ENCODE measurements around the gene BCL2L1.

Gene BCL2L1

GRCh38 chr20:31674895-31675827, 47.5 kb downstream of the BCL2L1 start:
- POLR2A ChIA-PET = interaction anchor here (0.6 to 2.6 kb wide), 8 partner anchors 9 to 114 kb away, joined by 3 to 15 read pairs (median 6); partner anchors contain the start of genes BCL2L1 and ID1
- Histone ChIP-seq H3K36me3 (ENCODE audit: control insufficient read depth in 4 of 4, insufficient read depth in 4 of 4, low read length in 3 of 4) (peaks cover 0 to 24% (median 5%) of the 10 kb centered on the region in 4 experiments), H3K4me3 (ENCODE audit: control insufficient read depth in 1 of 7, extremely low read depth in 1 of 7, insufficient read depth in 4 of 7, low read depth in 2 of 7, low read length in 6 of 7) (peak overlapping the region in 6 of 7 experiments; percentile 23 to 68 (median 59)), H3K4me1 (ENCODE audit: control extremely low read depth in 1 of 4, control insufficient read depth in 4 of 4, insufficient read depth in 4 of 4, low read length in 3 of 4) (peaks cover 20 to 90% (median 78%) of the 10 kb centered on the region in 4 experiments), H3K27ac (ENCODE audit: insufficient read depth in 1 of 2, low read depth in 1 of 2, low read length in 2 of 2, poor library complexity in 1 of 2, severe bottlenecking in 2 of 2) (peak overlapping the region; percentile 43 to 88), H3K27me3 (replicated peaks in 2 of 5; ENCODE audit: control insufficient read depth in 4 of 5, insufficient read depth in 5 of 5, low read length in 4 of 5) (no peaks in the 10 kb centered on the region), H3K9me3 (ENCODE audit: control extremely low read depth in 1 of 5, control insufficient read depth in 4 of 5, insufficient read depth in 2 of 5, low read depth in 1 of 5, low read length in 4 of 5) (no peaks in the 10 kb centered on the region)
- CTCF ChIA-PET = interaction anchor here (0.8 to 6.2 kb wide), 10 partner anchors 10 to 112 kb away, joined by 4 to 74 read pairs (median 16); partner anchors contain the start of gene BCL2L1
- WGBS (ENCODE audit: insufficient coverage) = 0% methylated on average over 2 of the region's 10 CpGs
- peak; percentile 97 to 99 (median 98) for DNase-seq

DNA sequence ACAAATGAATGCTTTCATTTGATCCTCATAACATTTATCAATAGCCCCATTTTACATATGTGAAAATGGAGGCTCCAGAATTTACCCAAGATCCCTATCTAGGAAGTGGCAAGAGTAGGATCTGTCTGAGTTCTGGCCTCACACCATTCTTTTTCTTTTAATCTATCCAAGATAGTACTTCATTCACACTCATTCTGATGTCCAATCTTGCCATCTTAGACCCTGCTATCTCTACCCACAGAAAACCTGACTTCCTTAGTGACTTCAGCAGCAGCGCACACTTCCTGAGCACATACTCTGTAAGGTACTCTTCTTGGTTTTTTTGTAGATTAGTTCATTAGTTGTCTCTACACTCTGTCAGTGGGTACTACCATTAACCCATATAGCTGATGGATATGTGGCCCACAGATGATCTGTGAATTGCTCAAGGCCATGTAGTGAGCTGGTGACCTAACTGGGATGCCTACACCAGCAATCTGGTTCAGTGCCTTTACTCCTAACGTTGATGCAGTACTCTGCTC, 48.7 kb downstream of the BCL2L1 start:
- whole genome bisulfite sequencing (ENCODE audit: insufficient coverage) = 13% methylated on average over 1 of the region's 2 CpGs
- H3K27ac ChIP-seq (ENCODE audit: insufficient read depth in 1 of 2, low read depth in 1 of 2, low read length in 2 of 2, poor library complexity in 1 of 2, severe bottlenecking in 2 of 2) = peak overlapping the region; percentile 43 to 88
- ChIA-PET POLR2A (interaction anchor here (2.5 to 2.6 kb wide), 3 partner anchors 13 to 69 kb away, joined by 11 to 15 read pairs (median 12); partner anchors contain the start of genes BCL2L1 and ID1), CTCF (interaction anchor here (0.6 to 6.2 kb wide), 8 partner anchors 9 to 47 kb away, joined by 3 to 74 read pairs (median 16); partner anchors contain the start of gene BCL2L1)
- peaks cover 20 to 88% (median 72%) of the 10 kb centered on the region in 4 experiments for H3K4me1 ChIP-seq (ENCODE audit: control extremely low read depth in 1 of 4, control insufficient read depth in 4 of 4, insufficient read depth in 4 of 4, low read length in 3 of 4)
- peaks cover 0 to 20% (median 4%) of the 10 kb centered on the region in 4 experiments for H3K36me3 ChIP-seq (ENCODE audit: control insufficient read depth in 4 of 4, insufficient read depth in 4 of 4, low read length in 3 of 4)
- H3K4me3 ChIP-seq (ENCODE audit: control insufficient read depth in 1 of 7, extremely low read depth in 1 of 7, insufficient read depth in 4 of 7, low read depth in 2 of 7, low read length in 6 of 7) = peak overlapping the region in 2 of 7 experiments; percentile 19 to 30
- no peaks in the 10 kb centered on the region for H3K9me3 ChIP-seq (ENCODE audit: control extremely low read depth in 1 of 5, control insufficient read depth in 4 of 5, insufficient read depth in 2 of 5, low read depth in 1 of 5, low read length in 4 of 5)
- peak; percentile 66 to 93 (median 85) for DNase-seq
- no peaks in the 10 kb centered on the region for H3K27me3 ChIP-seq (replicated peaks in 2 of 5; ENCODE audit: control insufficient read depth in 4 of 5, insufficient read depth in 5 of 5, low read length in 4 of 5)

- Histone ChIP-seq H3K36me3 (ENCODE audit: control insufficient read depth in 4 of 4, insufficient read depth in 4 of 4, low read length in 3 of 4) (peaks cover 0 to 14% (median 4%) of the 10 kb centered on the region in 4 experiments), H3K27me3 (replicated peaks in 2 of 5; ENCODE audit: control insufficient read depth in 4 of 5, insufficient read depth in 5 of 5, low read length in 4 of 5) (no peaks in the 10 kb centered on the region), H3K27ac (ENCODE audit: insufficient read depth in 1 of 2, low read depth in 1 of 2, low read length in 2 of 2, poor library complexity in 1 of 2, severe bottlenecking in 2 of 2) (peak overlapping the region in 1 of 2 experiments; percentile 88), H3K4me3 (ENCODE audit: control insufficient read depth in 1 of 7, extremely low read depth in 1 of 7, insufficient read depth in 4 of 7, low read depth in 2 of 7, low read length in 6 of 7) (no peak overlapping the region), H3K9me3 (ENCODE audit: control extremely low read depth in 1 of 5, control insufficient read depth in 4 of 5, insufficient read depth in 2 of 5, low read depth in 1 of 5, low read length in 4 of 5) (no peaks in the 10 kb centered on the region), H3K4me1 (ENCODE audit: control extremely low read depth in 1 of 4, control insufficient read depth in 4 of 4, insufficient read depth in 4 of 4, low read length in 3 of 4) (peaks cover 20 to 83% (median 68%) of the 10 kb centered on the region in 4 experiments)
- no peak for DNase-seq
- ChIA-PET POLR2A (interaction anchor here (2.6 kb wide), 1 partner anchor 12 kb away, joined by 12 read pairs; no protein-coding TSS in a partner anchor), CTCF (interaction anchor here (0.6 to 6.2 kb wide), 7 partner anchors 8 to 48 kb away, joined by 3 to 74 read pairs (median 16); partner anchors contain the start of gene BCL2L1)
Measured at GRCh38 chr20:31673435-31673834, 49.2 kb downstream of the BCL2L1 start.

- WGBS (ENCODE audit: insufficient coverage) = 100% methylated on average over 1 of the region's 2 CpGs
- no peak overlapping the region for H3K4me3 ChIP-seq (ENCODE audit: control insufficient read depth in 1 of 7, extremely low read depth in 1 of 7, insufficient read depth in 4 of 7, low read depth in 2 of 7, low read length in 6 of 7)
- POLR2A ChIA-PET = no interaction called here
- peaks cover 0 to 5% (median 2%) of the 10 kb centered on the region in 4 experiments for H3K36me3 ChIP-seq (ENCODE audit: control insufficient read depth in 4 of 4, insufficient read depth in 4 of 4, low read length in 3 of 4)
- no peaks in the 10 kb centered on the region for H3K9me3 ChIP-seq (ENCODE audit: control extremely low read depth in 1 of 5, control insufficient read depth in 4 of 5, insufficient read depth in 2 of 5, low read depth in 1 of 5, low read length in 4 of 5)
- DNase-seq = no peak
- no peaks in the 10 kb centered on the region for H3K27me3 ChIP-seq (replicated peaks in 2 of 5; ENCODE audit: control insufficient read depth in 4 of 5, insufficient read depth in 5 of 5, low read length in 4 of 5)
- H3K4me1 ChIP-seq (ENCODE audit: control extremely low read depth in 1 of 4, control insufficient read depth in 4 of 4, insufficient read depth in 4 of 4, low read length in 3 of 4) = peaks cover 20 to 84% (median 71%) of the 10 kb centered on the region in 4 experiments
- H3K27ac ChIP-seq (ENCODE audit: insufficient read depth in 1 of 2, low read depth in 1 of 2, low read length in 2 of 2, poor library complexity in 1 of 2, severe bottlenecking in 2 of 2) = peak overlapping the region in 1 of 2 experiments; percentile 38
- CTCF ChIA-PET = interaction anchor here (1.2 to 6.3 kb wide), 5 partner anchors 10 to 110 kb away, joined by 3 to 48 read pairs (median 5); partner anchors contain the start of gene BCL2L1
Measured at GRCh38 chr20:31671324-31671723, 51.3 kb downstream of the BCL2L1 start.

DNA sequence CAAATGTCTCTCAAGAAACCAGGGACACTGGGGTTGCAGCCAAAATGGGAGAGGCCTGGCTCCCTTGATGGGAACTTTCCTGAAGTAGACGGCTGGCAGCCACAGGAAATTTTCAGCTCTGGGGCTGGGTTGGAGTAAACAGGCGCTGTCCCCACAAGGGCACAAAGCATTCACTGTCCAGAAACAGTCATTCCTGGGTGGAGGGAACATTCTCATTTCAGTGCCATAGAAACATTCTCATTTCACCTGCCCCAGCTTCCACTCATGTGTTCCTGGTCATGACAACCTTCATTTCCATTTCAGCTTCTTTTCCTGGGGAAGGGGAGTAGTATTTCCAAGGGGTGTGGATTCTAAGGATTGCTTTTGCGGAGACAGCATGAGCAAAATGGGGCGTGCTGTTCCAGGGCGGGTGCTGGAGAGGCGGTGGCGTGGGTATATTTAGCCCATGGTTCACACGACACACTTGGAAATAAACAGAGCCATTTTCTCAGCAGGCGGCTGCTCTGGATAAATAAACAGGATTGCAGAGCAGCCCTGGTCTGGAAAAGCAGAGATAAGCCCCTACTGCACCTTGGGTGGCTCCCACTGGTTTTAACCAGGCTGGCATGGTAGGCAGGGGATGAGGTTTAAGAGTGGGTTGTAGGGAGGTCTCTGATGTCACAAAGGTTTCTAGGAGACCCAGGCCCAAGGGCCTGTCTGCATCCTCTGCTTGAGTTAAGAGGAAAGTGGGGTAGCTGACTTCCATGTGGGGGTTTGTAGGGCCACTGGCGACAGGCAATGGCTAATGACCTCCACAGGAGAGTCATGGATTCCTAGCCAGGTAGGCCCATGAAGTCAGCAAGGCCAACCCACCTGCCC, 52.1 kb downstream of the BCL2L1 start:
- CTCF ChIA-PET = interaction anchor here (0.8 to 6.3 kb wide), 7 partner anchors 9 to 109 kb away, joined by 3 to 48 read pairs (median 5); partner anchors contain the start of gene BCL2L1

DNA sequence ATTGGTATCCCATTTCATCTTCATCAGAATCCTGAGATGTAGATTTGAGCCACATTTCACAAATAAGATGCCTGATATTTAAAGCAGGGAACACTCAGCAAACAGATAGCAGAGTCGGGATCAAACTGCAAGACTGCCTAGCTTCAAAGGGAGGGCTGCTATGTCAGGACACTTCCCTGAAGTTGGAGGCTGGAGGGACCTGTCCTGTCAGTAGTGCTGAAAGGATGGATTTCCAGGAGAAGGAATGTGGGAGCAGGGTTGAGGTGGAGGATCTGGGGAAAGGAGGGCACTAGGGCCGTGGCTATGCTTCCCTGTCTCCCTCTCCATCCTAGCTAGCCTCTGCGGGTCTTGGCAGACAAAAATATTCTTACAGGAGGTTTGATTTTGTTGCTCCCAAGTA, 52.8 kb downstream of the BCL2L1 start:
- ChIA-PET POLR2A (no interaction called here), CTCF (interaction anchor here (0.8 to 6.3 kb wide), 5 partner anchors 8 to 58 kb away, joined by 3 to 48 read pairs (median 5); partner anchors contain the start of gene BCL2L1)
- H3K27ac ChIP-seq (ENCODE audit: insufficient read depth in 1 of 2, low read depth in 1 of 2, low read length in 2 of 2, poor library complexity in 1 of 2, severe bottlenecking in 2 of 2) = peak overlapping the region in 1 of 2 experiments; percentile 63
- H3K36me3 ChIP-seq (ENCODE audit: control insufficient read depth in 4 of 4, insufficient read depth in 4 of 4, low read length in 3 of 4) = peaks cover 0 to 17% (median 16%) of the 10 kb centered on the region in 4 experiments
- no peak for DNase-seq
- H3K9me3 ChIP-seq (ENCODE audit: control extremely low read depth in 1 of 5, control insufficient read depth in 4 of 5, insufficient read depth in 2 of 5, low read depth in 1 of 5, low read length in 4 of 5) = no peaks in the 10 kb centered on the region
- no peak overlapping the region for H3K4me3 ChIP-seq (ENCODE audit: control insufficient read depth in 1 of 7, extremely low read depth in 1 of 7, insufficient read depth in 4 of 7, low read depth in 2 of 7, low read length in 6 of 7)
- 100% methylated on average over 1 of the region's 3 CpGs for WGBS (ENCODE audit: insufficient coverage)
- H3K4me1 ChIP-seq (ENCODE audit: control extremely low read depth in 1 of 4, control insufficient read depth in 4 of 4, insufficient read depth in 4 of 4, low read length in 3 of 4) = peaks cover 12 to 78% (median 64%) of the 10 kb centered on the region in 4 experiments
- H3K27me3 ChIP-seq (replicated peaks in 2 of 5; ENCODE audit: control insufficient read depth in 4 of 5, insufficient read depth in 5 of 5, low read length in 4 of 5) = no peaks in the 10 kb centered on the region

More for the DNA sequence above, 52.1 kb downstream of the BCL2L1 start:
- peak overlapping the region in 1 of 2 experiments; percentile 55 for H3K27ac ChIP-seq (ENCODE audit: insufficient read depth in 1 of 2, low read depth in 1 of 2, low read length in 2 of 2, poor library complexity in 1 of 2, severe bottlenecking in 2 of 2)
- no peak for DNase-seq
- no peaks in the 10 kb centered on the region for H3K27me3 ChIP-seq (replicated peaks in 2 of 5; ENCODE audit: control insufficient read depth in 4 of 5, insufficient read depth in 5 of 5, low read length in 4 of 5)
- H3K4me3 ChIP-seq (ENCODE audit: control insufficient read depth in 1 of 7, extremely low read depth in 1 of 7, insufficient read depth in 4 of 7, low read depth in 2 of 7, low read length in 6 of 7) = no peak overlapping the region
- POLR2A ChIA-PET = no interaction called here
- no peaks in the 10 kb centered on the region for H3K9me3 ChIP-seq (ENCODE audit: control extremely low read depth in 1 of 5, control insufficient read depth in 4 of 5, insufficient read depth in 2 of 5, low read depth in 1 of 5, low read length in 4 of 5)
- peaks cover 17 to 83% (median 68%) of the 10 kb centered on the region in 4 experiments for H3K4me1 ChIP-seq (ENCODE audit: control extremely low read depth in 1 of 4, control insufficient read depth in 4 of 4, insufficient read depth in 4 of 4, low read length in 3 of 4)
- 85% methylated on average over 10 of the region's 10 CpGs for WGBS (ENCODE audit: insufficient coverage)
- H3K36me3 ChIP-seq (ENCODE audit: control insufficient read depth in 4 of 4, insufficient read depth in 4 of 4, low read length in 3 of 4) = peaks cover 0 to 10% (median 8%) of the 10 kb centered on the region in 4 experiments
